Heart right ventricle (tissue), 16 donors: ENCODE data around the gene FREM1. TPM values are rescaled to one million over a fixed set of nuclear protein-coding genes. Genes with fewer than 3 reads are reported as not detected.

Source experiments
- ATAC-seq, 8 donors: fragments of 200-7000 bp; cut with Tn5 transposase; one replicate each; pipeline ENCODE4 v1.9.1; 2020; ENCODE audit warnings: mild to moderate bottlenecking in 8 of 8, moderate library complexity in 8 of 8, moderate number of reproducible peaks in 1 of 8
- DNase-seq, 2 donors: peaks; one replicate each; pipeline ENCODE4 v3.0.0-alpha.2; 2020
- H3K27ac ChIP-seq, 10 donors: fragments of 200-600 bp; sonication (generic) in 2 of 10; one replicate each; pipeline versions ENCODE4 v1.5.0 to v1.8.0; 2020 to 2022; ENCODE audit warnings: mild to moderate bottlenecking in 3 of 10
- H3K27me3 ChIP-seq, 7 donors: fragments of 200-600 bp; one replicate each; pipeline ENCODE4 v1.8.0; 2021 to 2022; ENCODE audit warnings: mild to moderate bottlenecking in 2 of 7
- H3K36me3 ChIP-seq, 9 donors: fragments of 200-600 bp; sonication (generic) in 1 of 9; one replicate each; pipeline versions ENCODE4 v1.5.0 to v1.8.0; 2020 to 2022; ENCODE audit warnings: mild to moderate bottlenecking in 2 of 9
- H3K4me1 ChIP-seq, 9 donors: fragments of 200-600 bp; sonication (generic) in 1 of 9; one replicate each; pipeline versions ENCODE4 v1.5.0 to v1.8.0; 2020 to 2022; ENCODE audit warnings: mild to moderate bottlenecking in 4 of 9
- H3K4me3 ChIP-seq, 10 donors: fragments of 200-600 bp; sonication (generic) in 2 of 10; one replicate each; pipeline versions ENCODE4 v1.5.0 to v1.8.0; 2020 to 2022; ENCODE audit warnings: mild to moderate bottlenecking in 7 of 10, moderate library complexity in 2 of 10
- H3K9me3 ChIP-seq, 11 donors: fragments of 200-600 bp in 10 of 11; sonication (generic) in 2 of 11; one replicate each; pipeline versions ENCODE4 v1.5.0 to v1.8.0; 2013 to 2022; ENCODE audit warnings: mild to moderate bottlenecking in 2 of 11, control low read depth in 1 of 11, moderate library complexity in 1 of 11
- CTCF ChIP-seq, 9 donors: fragments of 200-600 bp; sonication (generic) in 2 of 9; IDR thresholded peaks; one replicate each; pipeline versions ENCODE4 v1.5.0 to v1.8.0; 2021 to 2022; ENCODE audit warnings: antibody characterized with exemption in 9 of 9, mild to moderate bottlenecking in 5 of 9, moderate library complexity in 1 of 9
- WGBS, 2 donors: extraction: QIAGEN DNeasy Blood & Tissue Kit; methylation state at CpG; one replicate each; pipeline ENCODE4 v1.1.7; 2013; ENCODE audit warnings: inconsistent platforms in 1 of 2; 5-methylcytosine and 5-hydroxymethylcytosine counted together
- intact Hi-C, 10 donors: fragments of 100-400 bp; cut with DNase I; formaldehyde crosslinking; loops; one replicate each; pipeline versions ENCODE4 v1.11.1 to v1.14.2; 2022
- polyA plus RNA-seq, 2 donors: library from polyadenylated mRNA; stranded (reverse); fragments of 200-250 nt; gene quantifications; one replicate each; pipeline ENCODE4 v1.2.3, GENCODE V29; 2013
- total RNA-seq, 10 donors: library from RNA; stranded (reverse); fragmentation: NEBNext Ultra II Directional in 3 of 10; extraction: Animal tissue kit (Norgen Biotek cat#: 25700) in 3 of 10; gene quantifications; one replicate each; pipeline versions ENCODE4 v1.2.1 to v1.2.4, GENCODE V29; 2021 to 2023
- donor health status: Arrhythmogenic right ventricular cardiomyopathy.
- donor health status: ischemic (EF 13 %, LVEDD 7.1; RV severe dilation, severe dysfunction).
- donor health status: healthy with polysubstance abuse.
- donor health status: DM: no; HTN: yes; CAD: no.
- donor health status: DM: no; HTN: no; CAD: no.
- donor health status: ischemic (EF 25% LVEDD 6.9; RV normal size, moderate dysfunction).
- donor health status: ischemic (EF 25% LVEDD 5.7; RV mildly dilated, moderate dysfunction).
- donor health status: healthy.
- donor health status: DM: yes; HTN: yes; CAD: no.
- donor health status: Ischemic cardiomyopathy.
- donor health status: ischemic (EF 35%, LVEDD 5.7; RV mildly dilated, moderate dysfunction).
- donor health status: nonischemic (EF 11% LVEDD 7.7; RV severe dilation, severe dysfunction).
- donor health status: DM: yes; HTN: yes; CAD: no.
- donor health status: PGD.
- donor health status: ischemic (EF 29% LVEDD 5.4; RV normal size, mild dysfunction).
- donor health status: nonischemic (EF 23%, LVEDD 6.1; RV moderate dilation, normal function).

The FREM1 gene
- total and polyA plus RNA-seq, 12 donors = 0.59 to 5.9 (median 3.1) TPM

- H3K27me3 ChIP-seq = no peaks in the 10 kb centered on the region
- H3K4me3 ChIP-seq = no peak overlapping the region
- ATAC-seq (no peak), DNase-seq (no peak)
- H3K9me3 ChIP-seq = no peaks in the 10 kb centered on the region
- intact Hi-C loops = loop anchor here in 1 of 10 donors (10.0 kb wide), 1 partner anchor 57 kb away; the partner anchor contains the start of gene FREM1
- TF ChIP-seq CTCF (IDR thresholded peaks at IDR 0.05) = no peak
- no peak overlapping the region for H3K27ac ChIP-seq
- H3K4me1 ChIP-seq = no peaks in the 10 kb centered on the region
- WGBS, 2 donors = 93 to 94% methylated on average over 7 of the region's 7 CpGs
- no peaks in the 10 kb centered on the region for H3K36me3 ChIP-seq
These were observed 52.6 kb downstream of the FREM1 start for GRCh38 chr9:14857449-14858305.

- Histone ChIP-seq H3K9me3 (no peaks in the 10 kb centered on the region), H3K27me3 (peaks cover 0 to 4% (median 0%) of the 10 kb centered on the region in 7 donors), H3K4me3 (no peak overlapping the region), H3K27ac (no peak overlapping the region), H3K36me3 (peaks cover 0 to 36% (median 0%) of the 10 kb centered on the region in 9 donors), H3K4me1 (no peaks in the 10 kb centered on the region)
- ATAC-seq (no peak), DNase-seq (no peak)
- intact Hi-C loops = loop anchor here in 1 of 10 donors (10.0 kb wide), 1 partner anchor 65 kb away; the partner anchor contains the start of gene FREM1
- no peak for TF ChIP-seq CTCF (IDR thresholded peaks at IDR 0.05)
- 54 to 72% methylated on average over 4 of the region's 4 CpGs for WGBS, 2 donors
These were observed 60.4 kb downstream of the FREM1 start for GRCh38 chr9:14849851-14850250.

GRCh38 chr9:14849296-14849695 lies 60.9 kb downstream of the FREM1 start:
- no peak for TF ChIP-seq CTCF (IDR thresholded peaks at IDR 0.05)
- no peak for ATAC-seq
- intact Hi-C loops = no loop called here
- 83 to 84% methylated on average over 3 of the region's 3 CpGs for WGBS, 2 donors
- Histone ChIP-seq H3K4me1 (no peaks in the 10 kb centered on the region), H3K36me3 (peaks cover 0 to 42% (median 0%) of the 10 kb centered on the region in 9 donors), H3K4me3 (no peak overlapping the region), H3K27me3 (peaks cover 0 to 4% (median 0%) of the 10 kb centered on the region in 7 donors), H3K27ac (no peak overlapping the region), H3K9me3 (no peaks in the 10 kb centered on the region)
- DNase-seq = no peak

- DNase-seq (peak; percentile 19 to 38), ATAC-seq (peak in 4 of 8 donors; percentile 26 to 61 (median 31))
- H3K4me3 ChIP-seq = no peak overlapping the region
- 20% methylated on average over 3 of the region's 3 CpGs for WGBS, 2 donors
- H3K9me3 ChIP-seq = no peaks in the 10 kb centered on the region
- peaks cover 0 to 44% (median 0%) of the 10 kb centered on the region in 9 donors for H3K36me3 ChIP-seq
- H3K27ac ChIP-seq = no peak overlapping the region
- no peaks in the 10 kb centered on the region for H3K4me1 ChIP-seq
- TF ChIP-seq CTCF (IDR thresholded peaks at IDR 0.05) = peak in 8 of 9 donors; percentile 8 to 74 (median 59)
- H3K27me3 ChIP-seq = peaks cover 0 to 4% (median 0%) of the 10 kb centered on the region in 7 donors
- intact Hi-C loops = no loop called here
These were observed 63.3 kb downstream of the FREM1 start for GRCh38 chr9:14846871-14847311.
